ENCODE results near the gene OTULIN. TPM values are rescaled to one million over a fixed set of nuclear protein-coding genes. Genes with fewer than 3 reads are reported as not detected.

The OTULIN gene
- polyA plus RNA-seq, 1 of the 3 experiments (the other 2 are of a cell fraction): 6.6 TPM

GRCh38 chr5:14735944-14736343 lies 71.4 kb downstream of the OTULIN start:
- H2AFZ ChIP-seq (ENCODE audit: low read depth): no peak overlapping the region
- no peak overlapping the region for H3K4me2 ChIP-seq
- no peaks in the 10 kb centered on the region for H3K79me2 ChIP-seq (ENCODE audit: insufficient read depth)
- H3K4me1 ChIP-seq (ENCODE audit: control insufficient read depth in 1 of 2, insufficient read depth in 2 of 2, low read depth in 1 of 2, low read length in 1 of 2): peaks cover 0 to 13% of the 10 kb centered on the region in 2 experiments; a peak in 2 of 4 replicates
- ChIA-PET POLR2A (no interaction called here), CTCF (interaction anchor here (2.1 kb wide), 1 partner anchor 9 kb away, joined by 9 read pairs; no protein-coding TSS in a partner anchor)
- H3K27ac ChIP-seq (ENCODE audit: low read depth in 2 of 2, low read length in 1 of 2): no peak overlapping the region
- DNase-seq: no peak
- no peaks in the 10 kb centered on the region for H3K9me3 ChIP-seq
- no peaks in the 10 kb centered on the region for H3K9me2 ChIP-seq
- peaks cover 14% of the 10 kb centered on the region for H3F3A ChIP-seq (replicated peaks; ENCODE audit: insufficient read depth)
- TF ChIP-seq, protein P1, sequence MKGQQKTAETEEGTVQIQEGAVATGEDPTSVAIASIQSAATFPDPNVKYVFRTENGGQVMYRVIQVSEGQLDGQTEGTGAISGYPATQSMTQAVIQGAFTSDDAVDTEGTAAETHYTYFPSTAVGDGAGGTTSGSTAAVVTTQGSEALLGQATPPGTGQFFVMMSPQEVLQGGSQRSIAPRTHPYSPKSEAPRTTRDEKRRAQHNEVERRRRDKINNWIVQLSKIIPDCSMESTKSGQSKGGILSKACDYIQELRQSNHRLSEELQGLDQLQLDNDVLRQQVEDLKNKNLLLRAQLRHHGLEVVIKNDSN (IDR thresholded peaks at IDR 0.05; ENCODE audit: borderline replicate concordance, low read depth): no peak
- TF ChIP-seq YY1 (IDR thresholded peaks at IDR 0.05; ENCODE audit: low read depth) (no peak), NRF1 (IDR thresholded peaks at IDR 0.05; ENCODE audit: low read depth, low read length) (no peak), FOXM1 (IDR thresholded peaks at IDR 0.05; ENCODE audit: low read depth) (no peak), RXRA (IDR thresholded peaks at IDR 0.05; ENCODE audit: borderline replicate concordance, low read depth) (no peak), SIN3A (IDR thresholded peaks at IDR 0.05; ENCODE audit: borderline replicate concordance, low read depth, low read length) (no peak), REST (IDR thresholded peaks at IDR 0.05; ENCODE audit: low read depth, low read length) (no peak), POLR2AphosphoS5 (IDR thresholded peaks at IDR 0.05; ENCODE audit: low read depth, low read length) (no peak), FOXJ3 (CRISPR knock-in tag; IDR thresholded peaks at IDR 0.05) (no peak), MXI1 (IDR thresholded peaks at IDR 0.05; ENCODE audit: low read depth, low read length) (no peak), EP300 (IDR thresholded peaks at IDR 0.05; ENCODE audit: borderline replicate concordance in 1 of 2, low read depth in 1 of 2, low read length in 1 of 2) (no peak), CHD2 (IDR thresholded peaks at IDR 0.05; ENCODE audit: low read length, partially characterized antibody) (no peak), TEAD4 (IDR thresholded peaks at IDR 0.05; ENCODE audit: borderline replicate concordance, insufficient read depth) (no peak), RCOR1 (IDR thresholded peaks at IDR 0.05; ENCODE audit: low read length) (no peak), NFIC (IDR thresholded peaks at IDR 0.05; ENCODE audit: borderline replicate concordance) (no peak), GATA2 (CRISPR knock-in tag; IDR thresholded peaks at IDR 0.05) (no peak), FOSL2 (IDR thresholded peaks at IDR 0.05; ENCODE audit: borderline replicate concordance, low read depth) (no peak)
- TF ChIP-seq, protein P2, sequence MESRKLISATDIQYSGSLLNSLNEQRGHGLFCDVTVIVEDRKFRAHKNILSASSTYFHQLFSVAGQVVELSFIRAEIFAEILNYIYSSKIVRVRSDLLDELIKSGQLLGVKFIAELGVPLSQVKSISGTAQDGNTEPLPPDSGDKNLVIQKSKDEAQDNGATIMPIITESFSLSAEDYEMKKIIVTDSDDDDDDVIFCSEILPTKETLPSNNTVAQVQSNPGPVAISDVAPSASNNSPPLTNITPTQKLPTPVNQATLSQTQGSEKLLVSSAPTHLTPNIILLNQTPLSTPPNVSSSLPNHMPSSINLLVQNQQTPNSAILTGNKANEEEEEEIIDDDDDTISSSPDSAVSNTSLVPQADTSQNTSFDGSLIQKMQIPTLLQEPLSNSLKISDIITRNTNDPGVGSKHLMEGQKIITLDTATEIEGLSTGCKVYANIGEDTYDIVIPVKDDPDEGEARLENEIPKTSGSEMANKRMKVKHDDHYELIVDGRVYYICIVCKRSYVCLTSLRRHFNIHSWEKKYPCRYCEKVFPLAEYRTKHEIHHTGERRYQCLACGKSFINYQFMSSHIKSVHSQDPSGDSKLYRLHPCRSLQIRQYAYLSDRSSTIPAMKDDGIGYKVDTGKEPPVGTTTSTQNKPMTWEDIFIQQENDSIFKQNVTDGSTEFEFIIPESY (IDR thresholded peaks at IDR 0.05; ENCODE audit: borderline replicate concordance, low read depth): no peak
- H4K20me1 ChIP-seq (ENCODE audit: insufficient read depth): no peaks in the 10 kb centered on the region
- H3K9ac ChIP-seq: no peak overlapping the region
- H3K27me3 ChIP-seq (ENCODE audit: insufficient read depth): no peaks in the 10 kb centered on the region
- 96% methylated on average over 3 of the region's 4 CpGs for WGBS (ENCODE audit: low lambda C conversion rate)
- H3K4me3 ChIP-seq (ENCODE audit: low read depth in 2 of 2, low read length in 1 of 2): no peak overlapping the region
- peaks cover 2 to 13% of the 10 kb centered on the region in 2 experiments for H3K36me3 ChIP-seq (replicated peaks in 1 of 2; ENCODE audit: control insufficient read depth in 1 of 2, insufficient read depth in 2 of 2, low read length in 1 of 2)

Measured in SK-N-SH (cell line).